Measurements from ENCODE around the gene CKM.
"Not testable (repeated sequence)": the region's sequence is repeated elsewhere in the genome, so short reads cannot be mapped to it uniquely, and the experiment has no call there.

Gene CKM

DNA sequence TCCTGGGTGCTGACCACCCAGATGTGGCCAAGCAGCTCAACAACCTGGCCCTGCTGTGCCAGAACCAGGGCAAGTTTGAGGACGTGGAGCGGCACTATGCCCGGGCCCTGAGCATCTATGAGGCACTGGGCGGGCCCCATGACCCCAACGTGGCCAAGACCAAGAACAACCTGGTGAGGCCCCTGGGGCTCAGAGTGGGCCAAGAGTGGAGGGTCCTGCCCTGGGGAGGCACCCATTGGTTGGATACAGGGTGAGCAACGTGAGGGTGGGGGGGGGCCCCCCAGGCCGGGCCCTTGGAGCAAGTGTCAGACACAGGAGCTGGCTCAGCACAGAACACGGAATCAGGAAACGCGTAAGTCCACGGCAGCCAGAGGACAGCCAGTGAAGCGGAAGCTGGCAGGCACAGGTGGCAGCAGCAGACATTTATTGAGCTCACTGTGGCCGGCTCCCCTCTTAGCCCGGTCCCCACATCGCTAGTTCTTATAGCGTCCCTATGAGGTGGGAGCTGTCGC lies 26.8 kb upstream of the CKM start:
- DNase-seq (ENCODE audit: extremely low read depth in 1 of 2, low read depth in 1 of 2) = no peak

DNA sequence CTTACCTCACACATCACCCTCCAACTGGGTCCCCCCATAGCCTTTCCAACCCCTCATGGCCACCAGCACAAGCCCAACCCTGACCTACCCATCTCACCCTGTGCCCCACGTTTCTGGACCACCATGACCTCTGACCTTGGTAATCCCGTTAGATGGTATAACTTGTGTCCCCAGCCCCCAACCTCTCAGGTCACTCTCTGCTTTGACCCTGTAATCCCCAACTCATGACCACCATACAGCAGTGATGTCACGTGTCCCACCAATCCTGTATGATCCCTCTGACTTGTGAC lies 26.4 kb upstream of the CKM start:
- no peak for DNase-seq (ENCODE audit: extremely low read depth in 1 of 2, low read depth in 1 of 2)

DNA sequence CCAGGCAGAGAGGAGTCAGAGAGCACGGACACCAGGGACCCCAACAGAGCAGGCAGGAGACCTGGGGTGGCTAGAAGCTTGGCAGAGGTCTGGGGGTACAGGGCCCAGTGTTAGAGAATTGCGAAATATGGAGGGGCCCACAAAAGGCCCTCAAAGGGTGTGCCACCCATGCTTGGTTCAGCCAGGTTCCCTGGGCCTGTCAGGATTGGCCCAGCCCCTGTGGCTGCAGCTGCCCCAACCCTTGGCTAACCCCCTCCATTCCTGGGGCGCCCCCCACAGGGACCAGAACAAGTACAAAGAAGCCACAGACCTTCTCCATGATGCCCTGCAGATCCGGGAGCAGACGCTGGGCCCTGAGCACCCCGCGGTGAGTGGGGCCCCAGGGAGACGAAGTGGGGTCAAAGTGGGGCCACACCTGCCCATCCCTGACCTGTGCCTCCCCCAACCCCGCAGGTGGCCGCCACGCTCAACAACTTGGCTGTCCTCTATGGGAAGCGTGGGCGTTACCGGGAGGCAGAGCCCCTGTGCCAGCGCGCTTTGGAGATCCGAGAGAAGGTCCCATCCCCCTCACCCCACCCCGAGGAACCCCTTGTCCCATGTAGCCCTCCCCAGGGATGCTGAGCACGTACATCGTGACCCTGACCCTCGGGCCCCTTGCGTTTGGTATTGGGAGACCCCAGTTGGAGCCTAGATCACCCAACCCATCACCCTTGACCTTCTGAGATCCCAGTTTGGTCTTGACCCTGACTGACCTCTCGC lies 25.9 kb upstream of the CKM start:
- no peak for DNase-seq (ENCODE audit: extremely low read depth in 1 of 2, low read depth in 1 of 2)

DNA sequence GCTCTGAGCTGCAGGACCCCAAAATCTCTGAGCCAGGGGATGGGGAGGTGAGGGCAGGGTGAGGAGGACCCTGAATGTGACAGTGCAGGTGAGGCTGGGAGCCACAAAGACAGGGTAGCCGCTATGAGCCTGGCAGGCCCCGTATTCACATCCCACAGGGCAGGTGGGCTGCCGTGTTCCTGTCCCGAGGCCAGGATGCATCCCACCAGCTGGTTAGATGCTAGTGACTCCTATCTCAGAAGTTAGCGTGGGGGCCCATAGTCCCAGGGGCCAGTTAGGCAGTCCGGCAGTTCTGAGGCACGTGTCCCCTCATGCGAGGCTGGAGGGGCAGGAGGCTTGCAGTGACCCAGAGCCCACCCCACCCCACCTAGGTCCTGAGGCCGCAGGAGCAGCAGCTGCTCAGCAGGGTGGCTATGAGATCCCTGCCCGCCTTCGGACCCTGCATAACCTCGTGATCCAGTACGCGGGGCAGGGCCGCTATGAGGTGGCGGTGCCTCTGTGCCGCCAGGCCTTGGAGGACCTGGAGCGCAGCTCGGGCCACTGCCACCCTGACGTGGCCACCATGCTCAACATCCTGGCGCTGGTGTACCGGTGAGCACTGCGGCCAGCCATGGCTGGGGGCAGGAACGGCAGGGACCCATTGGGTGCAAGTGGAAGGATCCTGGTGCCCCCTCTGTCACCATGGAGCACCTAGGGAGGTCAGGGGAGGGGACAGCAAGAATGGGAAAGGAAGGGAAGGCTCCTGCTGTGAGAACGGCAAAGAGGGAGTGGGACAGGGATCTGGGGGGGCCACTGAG lies 25.1 kb upstream of the CKM start:
- DNase-seq (ENCODE audit: extremely low read depth in 1 of 2, low read depth in 1 of 2) = no peak

DNA sequence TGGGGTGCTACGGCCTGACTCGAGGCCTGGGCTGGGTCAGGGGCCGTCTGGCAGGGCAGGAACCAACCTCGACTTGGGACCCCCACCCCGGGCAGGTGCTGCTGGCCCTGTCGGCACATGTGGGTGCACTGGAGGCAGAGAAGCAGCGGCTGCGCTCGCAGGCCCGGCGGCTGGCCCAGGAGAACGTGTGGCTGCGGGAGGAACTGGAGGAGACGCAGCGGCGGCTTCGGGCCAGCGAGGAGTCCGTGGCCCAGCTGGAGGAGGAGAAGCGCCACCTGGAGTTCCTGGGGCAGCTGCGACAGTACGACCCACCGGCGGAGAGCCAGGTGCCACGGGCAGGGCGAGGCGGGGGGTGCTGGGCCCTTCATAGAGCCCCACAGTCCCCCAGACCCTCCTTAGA lies 23.8 kb upstream of the CKM start:
- no peak for DNase-seq (ENCODE audit: extremely low read depth in 1 of 2, low read depth in 1 of 2)

DNA sequence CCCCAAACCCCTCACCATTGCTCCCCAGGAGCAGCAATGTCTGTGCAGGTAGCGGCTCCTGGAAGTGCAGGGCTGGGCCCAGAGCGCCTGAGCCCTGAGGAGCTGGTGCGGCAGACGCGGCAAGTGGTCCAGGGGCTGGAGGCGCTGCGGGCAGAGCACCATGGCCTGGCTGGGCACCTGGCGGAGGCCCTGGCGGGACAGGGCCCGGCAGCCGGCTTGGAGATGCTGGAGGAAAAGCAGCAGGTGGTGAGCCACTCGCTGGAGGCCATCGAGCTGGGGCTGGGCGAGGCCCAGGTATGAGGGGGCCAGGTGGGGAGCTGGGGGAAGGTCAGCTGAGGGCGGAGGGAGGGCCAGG lies 22.8 kb upstream of the CKM start:
- DNase-seq (ENCODE audit: extremely low read depth in 1 of 2, low read depth in 1 of 2) = no peak

DNA sequence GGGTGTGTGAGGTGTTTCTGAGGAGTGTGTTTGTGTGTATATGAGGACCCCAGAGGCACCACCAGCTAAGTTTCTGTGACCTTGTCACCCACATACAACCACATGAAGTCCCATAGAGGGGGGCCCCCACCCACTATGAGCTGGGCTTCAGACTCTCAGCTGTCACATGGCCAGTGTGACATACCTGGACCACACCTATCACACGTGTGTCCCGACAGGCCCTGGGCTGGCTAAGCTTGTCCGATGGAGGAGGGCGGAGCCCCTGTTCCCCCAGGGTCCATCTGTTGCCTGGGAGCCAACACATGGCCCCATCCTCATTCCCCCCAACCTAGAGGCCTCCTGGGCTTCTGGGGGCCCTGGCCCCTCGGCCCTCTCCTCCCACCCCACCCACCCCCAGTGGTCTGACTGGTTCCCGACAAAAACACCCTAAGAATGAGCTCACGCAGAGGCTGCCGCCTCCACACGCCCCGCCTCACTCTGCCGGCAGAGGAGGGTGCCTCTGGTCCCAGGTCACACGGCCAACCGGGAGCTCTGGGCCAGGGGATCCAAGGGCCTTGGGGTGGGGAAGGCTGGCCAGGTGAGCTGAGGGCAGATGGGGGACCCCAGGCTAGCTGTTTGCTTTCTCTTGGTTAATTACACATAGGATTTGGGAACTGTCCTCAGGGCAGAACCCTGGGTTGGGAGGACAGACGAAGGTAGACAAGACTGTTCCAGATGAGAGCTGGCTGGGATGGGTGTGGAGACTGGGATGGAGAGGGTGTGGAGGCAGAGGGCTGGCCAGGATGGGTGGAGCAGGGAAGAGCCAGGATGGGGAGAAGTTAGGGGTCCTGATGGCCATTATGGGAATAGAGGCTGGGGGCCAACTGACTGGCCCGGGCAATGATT lies 22.2 kb upstream of the CKM start:
- DNase-seq (ENCODE audit: extremely low read depth in 1 of 2, low read depth in 1 of 2) = no peak

DNA sequence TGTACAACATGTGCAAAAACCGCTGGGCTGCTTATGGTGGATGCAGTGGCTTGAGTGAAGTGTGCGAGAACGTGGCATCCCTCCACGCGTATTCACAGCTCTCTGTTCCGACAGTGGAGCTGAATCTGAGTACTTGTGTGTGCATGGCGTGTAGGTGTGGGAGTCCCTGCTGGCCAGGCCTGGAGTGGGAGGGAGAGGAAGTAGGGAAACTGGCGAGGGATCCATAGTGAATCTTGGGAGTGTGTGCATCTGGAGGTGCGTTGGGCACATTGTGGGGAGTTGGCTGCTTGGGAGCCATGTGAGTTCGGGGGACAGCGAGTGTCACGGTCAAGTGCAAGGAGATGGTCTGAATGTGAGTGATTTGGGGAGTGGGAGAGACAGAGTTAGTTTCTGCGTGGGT lies 20.2 kb upstream of the CKM start:
- DNase-seq (ENCODE audit: extremely low read depth in 1 of 2, low read depth in 1 of 2) = no peak

DNA sequence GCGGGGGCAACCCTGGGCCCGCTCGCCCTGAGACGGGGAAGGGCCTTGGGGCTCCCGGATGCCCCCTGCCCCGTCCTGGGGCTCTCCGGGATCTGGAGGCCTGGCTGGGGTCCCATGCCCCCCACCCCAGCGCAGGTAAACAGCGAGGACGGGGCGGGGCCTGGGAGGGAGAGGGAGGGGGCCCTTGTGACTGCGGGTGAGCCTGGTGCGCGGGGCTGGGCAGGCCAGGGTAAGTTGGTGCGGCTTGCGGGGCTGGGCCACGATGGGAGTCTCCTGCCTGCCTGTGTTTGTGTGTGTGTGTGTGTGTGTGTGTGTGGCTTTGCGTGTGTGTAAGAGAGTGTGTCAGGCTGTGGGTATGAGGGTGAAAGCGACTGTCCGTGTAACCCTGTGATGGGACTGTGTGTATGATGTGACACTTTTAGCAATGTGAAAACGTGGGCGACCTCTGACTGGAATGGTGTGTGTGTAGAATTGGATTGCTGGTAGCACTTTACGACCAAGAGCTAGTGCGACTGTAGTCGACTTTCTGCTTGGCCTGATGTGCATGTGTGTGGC lies 18.3 kb upstream of the CKM start:
- no peak for DNase-seq (ENCODE audit: extremely low read depth in 1 of 2, low read depth in 1 of 2)

DNA sequence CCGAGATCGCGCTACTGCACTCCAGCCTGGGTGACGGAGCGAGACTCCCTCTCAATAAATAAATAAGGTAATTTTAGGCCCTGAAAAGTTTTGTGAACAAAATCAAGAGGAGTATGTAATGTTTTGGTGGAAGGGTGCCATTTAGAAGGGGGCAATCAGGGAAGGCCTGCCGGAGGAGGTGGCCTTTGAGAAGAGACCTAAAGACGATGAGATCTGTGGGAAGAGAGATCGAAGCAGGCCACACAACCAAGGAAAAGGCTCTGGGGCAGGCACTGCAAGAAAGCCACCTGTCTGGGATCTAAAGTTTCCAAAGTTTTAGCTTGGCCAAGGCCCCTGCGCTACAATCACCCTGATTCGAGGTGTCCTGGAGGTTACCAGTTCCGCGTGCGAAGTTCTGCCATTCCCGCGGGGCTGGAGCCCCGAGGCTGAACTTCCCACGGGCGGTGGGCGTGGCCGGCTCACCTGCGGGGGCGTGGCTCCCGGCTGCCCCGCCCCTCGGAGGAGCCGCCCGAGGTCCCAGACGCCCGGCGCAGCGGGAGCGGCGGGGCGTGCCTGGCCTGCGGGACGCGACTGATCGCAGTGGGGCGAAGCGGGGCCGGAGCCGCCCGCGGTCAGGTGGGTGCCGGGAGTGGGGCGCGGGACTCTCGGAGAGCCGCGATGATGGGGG lies 17.7 kb upstream of the CKM start, which contains the start of gene KLC3:
TSS of gene KLC3 (plus strand) at position 519 of the 667 bp plus-strand sequence. CDS start 4,792 bp downstream, outside the sequence.
- DNase-seq (ENCODE audit: extremely low read depth in 1 of 2, low read depth in 1 of 2) = no peak

DNA sequence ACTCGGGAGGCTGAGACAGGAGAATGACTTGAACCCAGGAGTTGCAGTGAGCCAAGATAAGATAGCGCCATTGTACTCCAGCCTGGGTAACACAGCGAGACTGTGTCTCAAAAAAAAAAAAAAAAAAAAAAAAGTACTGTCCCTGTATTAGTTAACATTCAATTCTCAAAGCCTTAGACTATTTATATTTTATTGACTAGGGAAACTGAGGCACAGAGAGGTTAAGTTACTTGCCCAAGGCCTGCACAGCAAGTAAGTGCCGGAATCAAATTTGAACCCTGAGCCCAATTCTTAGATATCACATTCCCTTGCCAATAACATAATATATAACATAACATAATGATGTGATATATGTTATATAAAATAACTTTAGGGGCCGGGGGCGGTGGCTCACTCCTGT lies 17.0 kb upstream of the CKM start:
- DNase-seq (ENCODE audit: extremely low read depth in 1 of 2, low read depth in 1 of 2) = no peak

DNA sequence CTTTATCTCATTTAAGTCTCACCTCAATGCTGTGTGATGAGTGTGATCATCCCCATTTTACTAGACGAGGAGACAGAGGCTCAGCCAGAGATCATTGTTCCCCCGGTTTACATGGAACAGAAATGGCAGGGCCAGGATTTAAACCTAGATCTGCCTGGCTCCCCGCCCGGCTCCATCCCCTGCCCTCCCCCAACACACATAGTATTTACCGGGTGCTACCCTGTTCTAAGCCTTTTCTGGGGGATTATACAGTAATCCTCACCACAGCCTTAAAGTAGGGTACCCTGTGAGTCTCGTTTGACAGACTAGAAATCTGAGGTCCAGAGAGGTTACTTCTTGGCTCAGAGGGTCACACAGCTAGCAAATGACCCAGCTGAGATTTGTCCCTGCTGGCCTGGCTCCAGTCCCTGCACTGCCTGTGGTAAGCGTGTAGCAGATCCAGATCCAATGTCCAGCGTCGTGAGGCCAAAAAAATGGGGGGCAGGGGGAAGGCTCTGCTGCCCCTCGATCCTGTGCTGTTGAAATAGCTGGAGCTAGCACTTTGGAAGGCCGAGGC lies 14.1 kb upstream of the CKM start:
- DNase-seq (ENCODE audit: extremely low read depth in 1 of 2, low read depth in 1 of 2) = no peak

DNA sequence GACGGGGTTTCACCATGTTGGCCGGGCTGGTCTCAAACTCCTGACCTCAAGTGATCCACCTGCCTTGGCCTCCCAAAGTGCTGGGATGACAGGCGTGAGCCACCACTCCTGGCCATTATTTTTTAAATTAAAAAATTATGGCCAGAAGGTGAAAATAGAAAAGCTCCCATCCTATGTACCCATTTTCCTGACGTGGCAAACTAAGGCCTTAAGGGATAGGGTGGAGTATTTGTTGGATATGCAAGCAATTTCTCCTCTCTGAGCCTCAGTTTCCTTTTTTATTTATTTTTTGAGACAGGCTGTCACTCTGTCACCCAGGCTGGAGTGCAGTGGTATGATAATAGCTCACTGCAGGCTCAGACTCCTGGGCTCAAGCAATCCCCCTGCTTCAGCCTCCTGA lies 12.2 kb upstream of the CKM start:
- not testable (repeated sequence) for DNase-seq (ENCODE audit: extremely low read depth in 1 of 2, low read depth in 1 of 2)

DNA sequence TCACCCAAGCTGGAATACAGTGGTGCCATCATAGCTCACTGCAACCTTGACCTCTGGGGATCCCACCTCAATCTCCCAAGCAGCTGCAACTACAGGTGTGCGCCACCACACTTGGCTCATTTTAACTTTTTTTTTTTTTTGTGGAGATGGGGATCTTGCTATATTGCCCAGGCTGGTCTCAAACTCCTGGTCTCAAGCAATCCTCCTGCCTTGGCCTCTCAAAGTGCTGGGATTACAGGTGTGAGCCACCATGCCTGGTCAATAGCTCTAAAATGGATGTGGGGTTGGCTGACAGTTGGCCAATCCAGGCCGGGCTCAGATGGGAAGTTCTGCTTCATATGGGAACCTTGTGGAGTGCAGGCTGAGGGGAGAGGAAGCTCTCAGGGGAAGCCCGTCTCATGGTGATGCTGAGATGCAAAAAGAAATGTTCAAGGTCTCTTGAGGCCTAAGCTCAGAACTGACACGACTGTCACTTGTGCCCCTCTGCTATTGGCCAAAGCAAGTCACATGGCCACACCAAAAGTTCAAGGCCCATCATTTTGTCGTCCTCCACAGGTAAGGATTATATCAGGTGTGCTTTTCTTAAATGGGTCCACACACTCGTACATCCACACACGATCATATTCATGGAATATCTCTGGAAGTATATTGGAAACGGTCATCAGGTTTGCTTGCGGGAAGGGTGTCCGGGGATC lies 11.1 kb upstream of the CKM start:
- DNase-seq (ENCODE audit: extremely low read depth in 1 of 2, low read depth in 1 of 2) = no peak

DNA sequence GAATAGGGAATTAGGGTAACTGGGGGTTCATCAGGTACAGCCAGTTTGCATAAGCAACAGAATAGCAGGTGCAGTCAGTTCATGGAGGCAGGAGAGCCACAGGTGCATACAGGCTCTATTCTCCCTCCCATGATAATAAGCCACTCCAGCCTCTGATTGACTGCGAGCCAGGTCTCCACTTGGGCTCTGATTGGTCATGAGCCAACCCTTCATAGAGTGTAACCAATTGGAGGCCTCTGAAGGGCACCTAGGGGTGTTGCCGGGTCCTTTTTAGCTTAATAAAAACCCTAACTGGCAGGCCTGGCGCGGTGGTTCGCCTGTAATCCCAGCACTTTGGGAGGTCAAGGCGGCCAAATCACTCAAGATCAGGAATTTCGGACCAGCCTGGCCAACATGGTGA lies 8.7 kb upstream of the CKM start:
- no peak for DNase-seq (ENCODE audit: extremely low read depth in 1 of 2, low read depth in 1 of 2)

DNA sequence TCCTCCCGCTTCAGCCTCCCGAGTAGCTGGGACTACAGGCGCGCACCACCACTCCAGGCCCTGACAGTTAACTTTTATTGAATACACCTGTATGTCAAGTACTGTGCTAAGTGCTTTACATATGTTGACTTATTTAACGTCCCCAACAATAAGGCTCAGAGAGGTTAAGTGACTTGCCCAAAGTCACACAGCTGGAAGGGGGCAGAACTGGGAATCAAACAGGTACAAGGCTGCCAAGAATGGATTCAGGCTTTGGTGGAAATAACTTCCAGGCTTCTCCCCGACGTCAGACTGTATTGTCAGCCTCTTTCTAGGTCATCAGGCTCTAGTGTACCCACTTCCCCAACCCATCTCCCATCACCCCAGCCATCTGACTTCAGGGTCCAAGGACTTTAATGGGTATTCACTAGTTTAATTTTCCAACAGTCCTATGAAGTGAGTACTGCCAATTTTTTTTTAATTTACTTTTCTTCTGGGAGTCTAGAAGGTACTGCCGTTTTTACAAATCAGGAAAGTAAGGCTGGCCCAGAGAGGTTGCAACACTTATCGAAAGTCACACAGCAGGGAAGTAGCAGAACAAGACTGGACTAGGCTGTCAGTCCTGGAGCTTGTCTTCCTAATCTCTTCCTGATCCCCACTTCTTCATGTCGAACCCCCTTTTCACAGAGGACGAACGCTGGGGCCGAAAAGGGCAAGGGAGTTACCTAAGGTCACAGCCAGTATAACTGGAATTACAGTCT lies 4.9 kb upstream of the CKM start:
- DNase-seq (ENCODE audit: extremely low read depth in 1 of 2, low read depth in 1 of 2) = no peak

DNA sequence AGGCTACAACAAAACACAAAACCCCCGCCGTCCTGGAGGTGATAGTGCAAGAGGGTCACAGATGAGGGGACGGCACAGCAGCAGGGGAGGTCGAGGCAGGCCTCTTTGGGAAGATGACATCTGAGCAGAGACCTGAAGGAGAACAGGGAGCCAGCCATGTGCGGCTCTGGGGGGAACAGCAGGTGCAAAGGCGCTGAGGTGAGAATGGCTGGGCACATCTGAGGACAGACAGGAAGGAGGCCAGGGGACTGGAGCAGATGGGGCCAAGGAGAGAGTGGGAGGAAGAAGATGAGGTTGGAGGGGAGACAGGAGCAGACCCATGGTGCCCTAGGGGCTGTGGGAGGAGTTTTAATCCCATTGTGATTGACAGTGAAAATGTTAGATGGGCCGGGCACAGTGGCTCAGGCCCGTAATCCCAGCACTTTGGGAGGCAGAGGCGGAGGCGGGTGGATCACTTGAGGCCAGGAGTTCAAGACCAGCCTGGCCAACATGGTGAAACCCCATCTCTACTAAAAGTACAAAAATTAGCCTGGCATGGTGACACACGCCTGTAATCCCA lies 1.8 kb upstream of the CKM start:
- DNase-seq (ENCODE audit: extremely low read depth in 1 of 2, low read depth in 1 of 2) = no peak

DNA sequence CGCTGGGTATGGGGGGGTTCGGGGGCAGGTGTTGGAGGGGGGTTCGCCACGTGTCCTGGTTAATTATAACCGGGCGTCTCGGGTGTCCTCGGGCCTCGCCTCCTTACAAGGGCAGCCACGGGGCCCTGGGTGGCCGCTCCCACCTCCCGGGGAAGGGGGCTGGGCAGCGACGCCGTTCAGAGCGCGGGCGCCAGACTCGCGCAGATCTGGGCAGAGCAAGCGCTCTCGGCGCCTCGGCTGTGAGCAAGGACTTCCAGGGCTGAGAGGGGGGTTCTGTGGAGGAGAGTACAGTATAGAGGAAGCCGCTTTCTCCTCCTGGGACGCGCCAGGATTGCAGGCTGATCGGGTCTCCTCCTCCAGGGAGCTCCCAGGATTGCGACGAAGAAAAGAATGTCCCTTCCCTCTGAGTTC lies 1.0 kb upstream of the CKM start:
- DNase-seq (ENCODE audit: extremely low read depth in 1 of 2, low read depth in 1 of 2) = no peak

DNA sequence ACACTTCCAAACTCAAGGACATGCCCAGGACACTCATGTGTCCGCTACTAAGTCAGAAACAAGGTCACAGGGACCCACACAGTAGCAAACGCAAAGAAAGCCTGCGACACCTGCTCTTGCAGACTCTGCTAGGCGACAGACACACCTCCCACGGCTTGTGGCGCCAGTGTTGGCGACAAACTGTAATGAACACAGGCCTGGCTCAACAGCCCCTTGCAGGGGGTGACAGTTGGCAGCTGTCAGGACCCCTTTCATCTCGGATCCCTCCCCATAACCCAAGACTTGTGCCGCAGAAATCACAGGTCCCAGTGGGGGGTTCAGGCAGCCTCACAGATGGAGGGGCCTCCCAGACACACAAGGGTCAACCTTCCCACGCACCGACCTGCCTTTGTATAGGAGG lies 364 bp downstream of the CKM start:
- DNase-seq (ENCODE audit: extremely low read depth in 1 of 2, low read depth in 1 of 2) = no peak
